H9 (cell line): Measurements from ENCODE around the gene PIAS1. TPM values are rescaled to one million over a fixed set of nuclear protein-coding genes. Genes with fewer than 3 reads are reported as not detected.

Experiments
- DNase-seq: peaks from one replicate; pipeline ENCODE4 v3.0.0-alpha.2; 2017
- H2AFZ ChIP-seq: one replicate; pipeline ENCODE4 v1.6.1; 2013; ENCODE audit warnings: mild to moderate bottlenecking, low read length, control low read depth, moderate library complexity
- H2AK5ac ChIP-seq: 2 replicates; pipeline ENCODE4 v1.6.1; 2013; ENCODE audit warnings: low read length, control low read depth, mixed read lengths; ENCODE audit not compliant: insufficient read length
- H2BK120ac ChIP-seq: one replicate; pipeline ENCODE4 v1.6.1; 2013; ENCODE audit warnings: low read depth, mild to moderate bottlenecking, low read length, control low read depth, inconsistent platforms; ENCODE audit not compliant: poor library complexity, severe bottlenecking
- H2BK12ac ChIP-seq: 2 replicates; pipeline ENCODE4 v1.6.1; 2013; ENCODE audit warnings: low read length, control low read depth, mixed read lengths, low read depth; ENCODE audit not compliant: insufficient read length
- H2BK15ac ChIP-seq: 2 replicates; pipeline ENCODE4 v1.6.1; 2013; ENCODE audit warnings: low read depth, low read length, control low read depth
- H2BK20ac ChIP-seq: one replicate; pipeline ENCODE4 v1.6.1; 2013; ENCODE audit warnings: low read depth, mild to moderate bottlenecking, low read length, control low read depth, inconsistent platforms; ENCODE audit not compliant: poor library complexity, severe bottlenecking
- H2BK5ac ChIP-seq: 2 replicates; pipeline ENCODE4 v1.6.1; 2013; ENCODE audit warnings: low read length, control low read depth, mixed read lengths; ENCODE audit not compliant: insufficient read length
- H3K14ac ChIP-seq: 2 replicates; pipeline ENCODE4 v1.6.1; 2013; ENCODE audit warnings: low read length, control low read depth; ENCODE audit not compliant: insufficient read depth
- H3K18ac ChIP-seq: 2 replicates; pipeline ENCODE4 v1.6.1; 2013; ENCODE audit warnings: low read depth, mild to moderate bottlenecking, mixed read lengths, low read length, control low read depth; ENCODE audit not compliant: insufficient read length
- H3K23ac ChIP-seq: 2 replicates; pipeline ENCODE4 v1.6.1; 2013; ENCODE audit warnings: low read length, control low read depth, mixed read lengths, low read depth; ENCODE audit not compliant: insufficient read length
- H3K23me2 ChIP-seq: 2 replicates; pipeline ENCODE4 v1.6.1; 2013; ENCODE audit warnings: low read depth, mild to moderate bottlenecking, mixed read lengths, low read length, control low read depth; ENCODE audit not compliant: insufficient read length, poor library complexity, severe bottlenecking
- H3K27ac ChIP-seq: 2 replicates; pipeline ENCODE4 v1.5.1; 2013; ENCODE audit warnings: low read length, control low read depth, mixed read lengths, low read depth; ENCODE audit not compliant: insufficient read length
- H3K27me3 ChIP-seq: 2 replicates; pipeline ENCODE4 v1.6.1; 2013; ENCODE audit warnings: low read length, control low read depth, inconsistent platforms; ENCODE audit not compliant: insufficient read depth
- H3K4ac ChIP-seq: 2 replicates; pipeline ENCODE4 v1.6.1; 2013; ENCODE audit warnings: low read depth, mild to moderate bottlenecking, control low read depth, inconsistent platforms, low read length, moderate library complexity
- H3K4me1 ChIP-seq: 2 replicates; pipeline ENCODE4 v1.6.1; 2013; ENCODE audit warnings: low read length, control low read depth, inconsistent platforms; ENCODE audit not compliant: insufficient read depth
- H3K4me2 ChIP-seq: 2 replicates; pipeline ENCODE4 v1.6.1; 2013; ENCODE audit warnings: low read length, control low read depth, mixed read lengths; ENCODE audit not compliant: insufficient read length, insufficient read depth
- H3K56ac ChIP-seq: 2 replicates; pipeline ENCODE4 v1.6.1; 2013; ENCODE audit warnings: low read depth, mild to moderate bottlenecking, mixed read lengths, low read length, control low read depth; ENCODE audit not compliant: insufficient read length
- H3K79me1 ChIP-seq: 2 replicates; pipeline ENCODE4 v1.6.1; 2013; ENCODE audit warnings: low read depth, mild to moderate bottlenecking, moderate library complexity, low read length, control low read depth, inconsistent platforms; ENCODE audit not compliant: insufficient read depth, poor library complexity, severe bottlenecking
- H3K79me2 ChIP-seq: 2 replicates; pipeline ENCODE4 v1.6.1; 2013; ENCODE audit warnings: low read length, control low read depth, inconsistent platforms; ENCODE audit not compliant: insufficient read depth
- H3K9ac ChIP-seq: 2 replicates; pipeline ENCODE4 v1.6.1; 2013; ENCODE audit warnings: low read length, control low read depth, mixed read lengths; ENCODE audit not compliant: insufficient read length; ENCODE audit errors: extremely low read depth
- H3K9me3 ChIP-seq: one replicate; pipeline ENCODE4 v1.6.1; 2013; ENCODE audit warnings: low read depth, low read length, inconsistent platforms; ENCODE audit not compliant: control insufficient read depth
- H3T11ph ChIP-seq: one replicate; pipeline ENCODE4 v1.6.1; 2013; ENCODE audit warnings: mild to moderate bottlenecking, low read length, control low read depth, inconsistent platforms
- H4K20me1 ChIP-seq: one replicate; pipeline ENCODE4 v1.6.1; 2013; ENCODE audit not compliant: control insufficient read depth, insufficient read length, insufficient read depth
- H4K5ac ChIP-seq: 2 replicates; pipeline ENCODE4 v1.6.1; 2013; ENCODE audit warnings: low read depth, mild to moderate bottlenecking, mixed read lengths, low read length, control low read depth; ENCODE audit not compliant: insufficient read length
- H4K8ac ChIP-seq: replicated peaks from 2 replicates; pipeline ENCODE4 v1.6.1; 2013; ENCODE audit warnings: low read length, control low read depth, mixed read lengths, low read depth; ENCODE audit not compliant: insufficient read length
- H4K91ac ChIP-seq: 2 replicates; pipeline ENCODE4 v1.6.1; 2013; ENCODE audit warnings: low read depth, mild to moderate bottlenecking, moderate library complexity, mixed read lengths, low read length, control low read depth; ENCODE audit not compliant: insufficient read length
- H3K27ac Mint-ChIP-seq, 3 experiments: 2 replicates in 2 of 3; 3 replicates in 1 of 3; pipeline ENCODE4 v1.8.0; 2020 to 2021; ENCODE audit warnings: mixed read lengths in 3 of 3, mild to moderate bottlenecking in 1 of 3, moderate library complexity in 1 of 3
- H3K27me3 Mint-ChIP-seq: 2 replicates; pipeline ENCODE4 v1.8.0; 2021; ENCODE audit warnings: low read depth, mild to moderate bottlenecking, moderate library complexity, mixed read lengths
- H3K36me3 Mint-ChIP-seq, 3 experiments: 2 replicates in 2 of 3; 3 replicates in 1 of 3; pipeline ENCODE4 v1.8.0; 2020 to 2021; ENCODE audit warnings: low read depth in 3 of 3, mixed read lengths in 3 of 3; ENCODE audit not compliant: insufficient read depth in 1 of 3
- H3K4me1 Mint-ChIP-seq, 2 experiments: 2 replicates each; pipeline ENCODE4 v1.8.0; 2020; ENCODE audit warnings: mixed read lengths in 2 of 2
- H3K4me3 Mint-ChIP-seq, 2 experiments: 2 replicates in 1 of 2; 3 replicates in 1 of 2; pipeline ENCODE4 v1.8.0; 2020 to 2021; ENCODE audit warnings: mild to moderate bottlenecking in 2 of 2, mixed read lengths in 2 of 2, moderate library complexity in 1 of 2
- H3K9me3 Mint-ChIP-seq, 2 experiments: 2 replicates in 1 of 2; 3 replicates in 1 of 2; pipeline ENCODE4 v1.8.0; 2020; ENCODE audit warnings: mild to moderate bottlenecking in 2 of 2, mixed read lengths in 2 of 2, moderate library complexity in 1 of 2
- total RNA-seq: library from RNA; stranded (reverse); gene quantifications from 2 replicates; pipeline ENCODE4 v1.2.1, GENCODE V29; 2021
- TF ChIP-seq, protein P1 (sequence below): fragments of 200-600 bp; sonication (generic); conservative IDR thresholded peaks from 3 replicates; pipeline ENCODE4 v1.8.0; 2021; ENCODE audit warnings: antibody characterized with exemption, mild to moderate bottlenecking

PIAS1 gene
- total RNA-seq, 1 experiment from 2014 or later: 31.1 TPM

DNA sequence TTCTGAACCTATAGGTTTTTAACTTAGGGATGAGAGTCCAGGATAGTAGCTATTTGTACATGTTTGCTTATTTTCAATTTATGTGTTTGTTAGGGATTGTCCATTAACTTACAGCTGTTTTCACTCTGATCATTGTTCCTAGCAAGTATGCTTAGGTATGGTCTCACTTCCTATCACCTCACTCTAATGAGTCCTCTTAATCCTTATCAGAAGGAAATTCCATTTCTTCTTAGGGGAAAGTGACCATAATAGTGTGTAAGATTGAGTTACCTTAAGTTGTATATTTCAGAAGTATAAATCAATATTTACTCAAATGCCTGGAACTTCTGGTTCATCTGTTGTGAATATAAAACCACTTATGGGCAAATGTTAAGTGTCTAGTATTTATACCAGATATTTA is 53.0 kb downstream of the PIAS1 start:
- Histone ChIP-seq H3K27ac (no peak overlapping the region), H2BK120ac (no peak overlapping the region), H3K23me2 (no peaks in the 10 kb centered on the region), H3K4ac (no peak overlapping the region), H3K14ac (no peak overlapping the region), H3T11ph (no peak overlapping the region), H3K9me3 (no peaks in the 10 kb centered on the region), H2BK5ac (no peak overlapping the region), H4K5ac (no peak overlapping the region), H2BK15ac (no peak overlapping the region), H4K91ac (no peak overlapping the region), H3K4me1 (no peaks in the 10 kb centered on the region), H3K4me2 (no peak overlapping the region), H3K79me2 (peaks cover 2% of the 10 kb centered on the region; the same call in 1 of the 2 replicates), H4K20me1 (no peaks in the 10 kb centered on the region), H2BK12ac (no peak overlapping the region), H2BK20ac (no peak overlapping the region), H4K8ac (no peak overlapping the region), H3K23ac (no peak overlapping the region), H2AK5ac (no peak overlapping the region), H2AFZ (no peak overlapping the region), H3K79me1 (peaks cover 3% of the 10 kb centered on the region), H3K27me3 (no peaks in the 10 kb centered on the region), H3K56ac (no peak overlapping the region), H3K18ac (no peak overlapping the region), H3K9ac (no peak overlapping the region)
- TF ChIP-seq, protein P1, sequence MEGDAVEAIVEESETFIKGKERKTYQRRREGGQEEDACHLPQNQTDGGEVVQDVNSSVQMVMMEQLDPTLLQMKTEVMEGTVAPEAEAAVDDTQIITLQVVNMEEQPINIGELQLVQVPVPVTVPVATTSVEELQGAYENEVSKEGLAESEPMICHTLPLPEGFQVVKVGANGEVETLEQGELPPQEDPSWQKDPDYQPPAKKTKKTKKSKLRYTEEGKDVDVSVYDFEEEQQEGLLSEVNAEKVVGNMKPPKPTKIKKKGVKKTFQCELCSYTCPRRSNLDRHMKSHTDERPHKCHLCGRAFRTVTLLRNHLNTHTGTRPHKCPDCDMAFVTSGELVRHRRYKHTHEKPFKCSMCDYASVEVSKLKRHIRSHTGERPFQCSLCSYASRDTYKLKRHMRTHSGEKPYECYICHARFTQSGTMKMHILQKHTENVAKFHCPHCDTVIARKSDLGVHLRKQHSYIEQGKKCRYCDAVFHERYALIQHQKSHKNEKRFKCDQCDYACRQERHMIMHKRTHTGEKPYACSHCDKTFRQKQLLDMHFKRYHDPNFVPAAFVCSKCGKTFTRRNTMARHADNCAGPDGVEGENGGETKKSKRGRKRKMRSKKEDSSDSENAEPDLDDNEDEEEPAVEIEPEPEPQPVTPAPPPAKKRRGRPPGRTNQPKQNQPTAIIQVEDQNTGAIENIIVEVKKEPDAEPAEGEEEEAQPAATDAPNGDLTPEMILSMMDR: no peak
- Mint-ChIP-seq H3K4me1 (peaks cover 11% of the 10 kb centered on the region in 2 experiments), H3K36me3 (peaks cover 22 to 23% (median 23%) of the 10 kb centered on the region in 3 experiments), H3K4me3 (no peak overlapping the region), H3K9me3 (peaks cover 15 to 18% of the 10 kb centered on the region in 2 experiments), H3K27me3 (no peaks in the 10 kb centered on the region), H3K27ac (no peak overlapping the region; a peak in 1 of 7 replicates)
- DNase-seq: no peak
